ENCODE results near the gene PEAR1. TPM values are rescaled to one million over a fixed set of nuclear protein-coding genes. Genes with fewer than 3 reads are reported as not detected.

Gene PEAR1
- polyA plus RNA-seq, 1 experiment: 14.9 TPM

DNA sequence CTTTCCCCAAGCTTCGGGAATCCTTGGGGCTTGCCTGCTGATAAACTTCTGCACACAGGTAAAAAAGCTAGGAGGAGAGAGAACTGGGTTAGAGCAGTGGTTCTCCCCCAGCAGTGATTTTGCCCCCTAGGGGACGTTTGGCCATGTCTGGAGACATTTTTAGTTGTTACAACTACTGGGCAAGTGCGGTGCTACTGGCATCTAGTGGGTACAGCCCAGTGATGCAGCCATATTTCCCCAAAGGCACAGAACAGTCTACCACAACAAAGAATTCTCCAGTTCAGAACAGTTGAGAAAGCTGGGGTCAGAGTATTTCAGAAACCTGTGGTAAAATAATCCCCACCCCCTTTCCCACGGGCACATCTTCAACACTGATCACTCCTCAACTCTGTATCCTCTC lies 68.2 kb downstream of the PEAR1 start:
- Histone ChIP-seq H3K4me3 (ENCODE audit: low read depth, low read length) (no peak overlapping the region), H3K27ac (ENCODE audit: low read depth, low read length) (no peak overlapping the region), H3K9me3 (ENCODE audit: control insufficient read depth, insufficient read depth, low read length) (no peaks in the 10 kb centered on the region), H3K27me3 (ENCODE audit: control insufficient read depth, insufficient read depth, low read length) (no peaks in the 10 kb centered on the region)
- ChIA-PET CTCF (no interaction called here), POLR2A (no interaction called here)
- no peak for DNase-seq (ENCODE audit: low read depth, low spot score)
- TF ChIP-seq, protein P1, sequence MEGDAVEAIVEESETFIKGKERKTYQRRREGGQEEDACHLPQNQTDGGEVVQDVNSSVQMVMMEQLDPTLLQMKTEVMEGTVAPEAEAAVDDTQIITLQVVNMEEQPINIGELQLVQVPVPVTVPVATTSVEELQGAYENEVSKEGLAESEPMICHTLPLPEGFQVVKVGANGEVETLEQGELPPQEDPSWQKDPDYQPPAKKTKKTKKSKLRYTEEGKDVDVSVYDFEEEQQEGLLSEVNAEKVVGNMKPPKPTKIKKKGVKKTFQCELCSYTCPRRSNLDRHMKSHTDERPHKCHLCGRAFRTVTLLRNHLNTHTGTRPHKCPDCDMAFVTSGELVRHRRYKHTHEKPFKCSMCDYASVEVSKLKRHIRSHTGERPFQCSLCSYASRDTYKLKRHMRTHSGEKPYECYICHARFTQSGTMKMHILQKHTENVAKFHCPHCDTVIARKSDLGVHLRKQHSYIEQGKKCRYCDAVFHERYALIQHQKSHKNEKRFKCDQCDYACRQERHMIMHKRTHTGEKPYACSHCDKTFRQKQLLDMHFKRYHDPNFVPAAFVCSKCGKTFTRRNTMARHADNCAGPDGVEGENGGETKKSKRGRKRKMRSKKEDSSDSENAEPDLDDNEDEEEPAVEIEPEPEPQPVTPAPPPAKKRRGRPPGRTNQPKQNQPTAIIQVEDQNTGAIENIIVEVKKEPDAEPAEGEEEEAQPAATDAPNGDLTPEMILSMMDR (IDR thresholded peaks at IDR 0.05; ENCODE audit: low read depth, low read length): peak; percentile 20; the same call in 1 of the 2 replicates

DNA sequence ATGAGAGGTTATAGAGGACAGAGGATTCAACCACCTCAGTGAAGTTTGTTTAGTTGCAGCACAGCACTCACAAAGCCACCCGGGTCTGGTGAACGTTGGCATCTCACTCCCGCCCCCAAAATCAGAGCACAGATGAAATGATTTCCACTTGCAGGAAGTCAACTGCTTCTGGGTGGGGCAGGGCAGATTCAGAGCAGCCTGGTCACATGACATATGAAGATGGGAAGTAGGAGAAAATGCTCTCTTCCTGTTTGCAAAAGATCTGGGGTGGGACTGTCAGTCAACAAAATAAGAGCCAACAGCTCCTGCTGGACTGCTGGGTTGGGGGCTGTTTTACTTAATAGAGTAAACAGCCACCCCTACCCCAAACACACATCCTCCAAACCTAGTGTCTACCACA lies 70.1 kb downstream of the PEAR1 start:
- ChIA-PET POLR2A (interaction anchor here (0.6 kb wide), 1 partner anchor 13 kb away, joined by 3 read pairs; no protein-coding TSS in a partner anchor), CTCF (no interaction called here)
- H3K27ac ChIP-seq (ENCODE audit: low read depth, low read length): no peak overlapping the region
- TF ChIP-seq, protein P1 (IDR thresholded peaks at IDR 0.05; ENCODE audit: low read depth, low read length): no peak
- H3K27me3 ChIP-seq (ENCODE audit: control insufficient read depth, insufficient read depth, low read length): no peaks in the 10 kb centered on the region
- no peaks in the 10 kb centered on the region for H3K9me3 ChIP-seq (ENCODE audit: control insufficient read depth, insufficient read depth, low read length)
- DNase-seq (ENCODE audit: low read depth, low spot score): no peak
- H3K4me3 ChIP-seq (ENCODE audit: low read depth, low read length): no peak overlapping the region

DNA sequence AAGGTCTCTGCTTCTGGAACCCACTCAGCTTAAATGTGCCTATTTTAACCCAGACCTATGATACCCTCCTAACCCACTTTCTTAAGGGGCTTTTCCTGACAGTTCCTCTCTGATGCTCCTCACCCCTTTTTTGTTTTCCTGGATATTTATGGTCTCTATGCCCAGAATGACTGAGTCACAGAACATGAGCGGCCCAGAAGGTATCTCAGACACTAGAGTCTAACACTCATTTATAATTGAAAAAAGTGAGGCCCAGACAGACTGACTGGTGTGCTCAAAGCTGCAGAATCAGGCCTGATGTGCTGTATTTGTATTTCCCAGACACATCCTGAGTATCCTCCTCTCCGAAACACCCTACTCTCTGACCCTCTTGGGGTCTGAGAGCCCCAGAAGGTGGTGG lies 70.9 kb downstream of the PEAR1 start:
- Histone ChIP-seq H3K4me3 (ENCODE audit: low read depth, low read length) (no peak overlapping the region), H3K27ac (ENCODE audit: low read depth, low read length) (no peak overlapping the region), H3K27me3 (ENCODE audit: control insufficient read depth, insufficient read depth, low read length) (no peaks in the 10 kb centered on the region), H3K9me3 (ENCODE audit: control insufficient read depth, insufficient read depth, low read length) (no peaks in the 10 kb centered on the region)
- ChIA-PET CTCF (interaction anchor here (1.3 kb wide), 1 partner anchor 192 kb away, joined by 4 read pairs; no protein-coding TSS in a partner anchor), POLR2A (interaction anchor here (0.6 kb wide), 1 partner anchor 13 kb away, joined by 3 read pairs; no protein-coding TSS in a partner anchor)
- DNase-seq (ENCODE audit: low read depth, low spot score): no peak
- TF ChIP-seq, protein P1 (IDR thresholded peaks at IDR 0.05; ENCODE audit: low read depth, low read length): no peak

Small RNA genes within 50 kb of the gene (small RNA-seq; reads per million reads assigned to genes)
- not detected for gene MIR765 (ENCODE audit: insufficient read length, low read depth)

Other genes with a start within 250 kb of the PEAR1 start
- gene NES, start 216.3 kb upstream of the PEAR1 start, polyA plus RNA-seq (2011; rRNA removed): 15.7 and 19.2 TPM in 2 replicates
- gene CRABP2, start 188.1 kb upstream of the PEAR1 start, polyA plus RNA-seq (2011; rRNA removed): 12.8 and 15.5 TPM in 2 replicates
- gene METTL25B, start 165.2 kb upstream of the PEAR1 start, polyA plus RNA-seq (2011; rRNA removed): 7.9 and 8.3 TPM in 2 replicates
- 25.6 and 29.1 TPM in 2 replicates for gene ISG20L2, start 165.0 kb upstream of the PEAR1 start, polyA plus RNA-seq (2011; rRNA removed)
- 65.5 and 80.4 TPM in 2 replicates for gene MRPL24, start 152.6 kb upstream of the PEAR1 start, polyA plus RNA-seq (2011; rRNA removed)
- gene HDGF, start 142.0 kb upstream of the PEAR1 start, polyA plus RNA-seq (2011; rRNA removed): 155 TPM in 2 replicates
- gene PRCC, start 126.2 kb upstream of the PEAR1 start, polyA plus RNA-seq (2011; rRNA removed): 51.1 and 58.6 TPM in 2 replicates
- gene SH2D2A, start 76.9 kb upstream of the PEAR1 start, polyA plus RNA-seq (2011; rRNA removed): 0.09 TPM in 1 of 2 replicates, not detected in the other
- not detected in 2 replicates for gene INSRR, start 34.6 kb upstream of the PEAR1 start, polyA plus RNA-seq (2011; rRNA removed)
- not detected in 2 replicates for gene NTRK1, start 32.9 kb upstream of the PEAR1 start, polyA plus RNA-seq (2011; rRNA removed)
- not detected in 2 replicates for gene LRRC71, start 26.9 kb downstream of the PEAR1 start, polyA plus RNA-seq (2011; rRNA removed)
- 14.5 and 14.8 TPM in 2 replicates for gene ARHGEF11, start 152.0 kb downstream of the PEAR1 start, polyA plus RNA-seq (2011; rRNA removed)
- 0.04 and 0.07 TPM in 2 replicates for gene ETV3L, start 206.1 kb downstream of the PEAR1 start, polyA plus RNA-seq (2011; rRNA removed)
- 9.2 and 10.0 TPM in 2 replicates for gene ETV3, start 244.7 kb downstream of the PEAR1 start, polyA plus RNA-seq (2011; rRNA removed)

Measured in AG04450 (cell line).